Lower leg skin (tissue), 3 donors: ENCODE measurements around the gene EHD1.

Experiments
- CTCF ChIP-seq, 3 donors: fragments of 450-650 bp; IDR thresholded peaks; one replicate each; pipeline ENCODE4 v1.5.1; 2016; ENCODE audit warnings: antibody characterized with exemption in 3 of 3, mild to moderate bottlenecking in 3 of 3, moderate library complexity in 2 of 3
- POLR2A ChIP-seq, 2 donors: fragments of 450-650 bp; IDR thresholded peaks; one replicate each; pipeline ENCODE4 v1.6.1; 2016 to 2017; ENCODE audit warnings: antibody characterized with exemption in 2 of 2, mild to moderate bottlenecking in 1 of 2, moderate library complexity in 1 of 2

GRCh38 chr11:64880240-64881001 lies 2.0 kb upstream of the EHD1 start:
- TF ChIP-seq CTCF (IDR thresholded peaks at IDR 0.05) (no peak), POLR2A (IDR thresholded peaks at IDR 0.05) (no peak)
